NCI-H1694 (cell line): ENCODE results near the gene GPR107.

Experiments
- DNase-seq: peaks from one replicate; lab custom pipeline; 2025; lab: John Stamatoyannopoulos, UW

The GPR107 gene

DNA sequence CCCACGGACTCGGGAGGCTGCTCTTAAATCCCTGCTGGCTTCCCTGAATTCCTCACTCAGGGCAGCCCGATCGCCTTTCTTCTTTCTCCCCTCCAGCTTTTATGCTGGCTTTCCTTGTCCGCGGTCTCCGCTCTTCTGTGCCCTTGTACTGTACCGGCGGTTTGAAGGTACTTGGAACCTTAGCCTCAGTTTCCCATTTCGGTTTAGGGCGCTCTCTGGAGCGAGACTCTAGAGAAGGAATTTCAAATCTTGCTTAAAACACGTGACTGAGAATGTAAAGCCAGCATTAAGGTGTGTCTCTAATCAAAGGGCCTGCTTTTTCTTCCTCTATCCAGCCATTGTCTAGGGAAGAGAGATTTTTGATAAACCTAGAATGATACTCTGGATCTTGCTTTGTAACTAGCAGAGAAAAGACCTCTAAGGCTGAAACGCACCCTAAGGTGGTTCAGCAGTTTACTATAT is 650 bp downstream of the GPR107 start:
- DNase-seq, result no peak

- DNase-seq, result no peak
These were observed 1.1 kb downstream of the GPR107 start for GRCh38 chr9:130054820-130055219.

DNA sequence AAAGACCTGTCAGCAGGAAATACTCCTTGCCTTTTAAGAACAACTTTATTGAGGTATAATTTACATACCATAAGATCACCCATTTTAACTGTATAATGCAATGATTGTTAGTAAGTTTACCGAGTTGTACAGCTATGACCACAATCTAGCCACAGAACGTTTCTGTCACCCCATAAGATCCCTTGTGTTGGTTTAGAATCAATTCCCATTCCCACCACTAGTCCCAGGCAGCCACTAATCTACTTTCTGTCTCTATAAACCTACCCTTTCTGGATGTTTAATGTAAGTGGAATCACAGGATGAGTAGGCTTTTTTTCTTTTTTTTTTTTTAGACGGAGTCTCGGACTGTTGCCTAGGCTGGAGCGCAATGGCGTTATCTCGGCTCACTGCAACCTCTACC is 4.4 kb downstream of the GPR107 start:
- no peak for DNase-seq

- DNase-seq, result no peak
These were observed 5.2 kb downstream of the GPR107 start for GRCh38 chr9:130058887-130059286.

GRCh38 chr9:130060296-130060695 is 6.6 kb downstream of the GPR107 start:
- DNase-seq, result no peak

DNA sequence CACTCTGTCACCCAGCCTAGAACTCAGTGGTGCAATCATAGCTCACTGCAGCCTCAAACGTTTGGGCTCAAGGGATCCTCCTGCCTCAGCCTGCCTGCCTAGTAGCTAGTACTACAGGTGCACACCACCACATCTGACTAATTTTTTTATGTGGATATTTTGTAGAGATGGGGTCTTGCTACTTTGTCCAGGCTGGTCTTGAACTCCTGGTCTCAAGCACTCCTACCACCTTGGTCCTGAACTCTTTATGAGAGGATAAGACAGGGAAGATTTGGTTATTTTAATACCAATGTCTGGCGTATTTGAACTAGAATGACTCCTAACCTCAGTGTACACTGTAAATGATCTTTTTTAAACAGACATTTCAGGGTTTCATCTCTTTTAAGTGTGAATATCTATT is 9.0 kb downstream of the GPR107 start:
- no peak for DNase-seq

- DNase-seq, result no peak
These were observed 10.9 kb downstream of the GPR107 start for GRCh38 chr9:130064621-130065020.

DNA sequence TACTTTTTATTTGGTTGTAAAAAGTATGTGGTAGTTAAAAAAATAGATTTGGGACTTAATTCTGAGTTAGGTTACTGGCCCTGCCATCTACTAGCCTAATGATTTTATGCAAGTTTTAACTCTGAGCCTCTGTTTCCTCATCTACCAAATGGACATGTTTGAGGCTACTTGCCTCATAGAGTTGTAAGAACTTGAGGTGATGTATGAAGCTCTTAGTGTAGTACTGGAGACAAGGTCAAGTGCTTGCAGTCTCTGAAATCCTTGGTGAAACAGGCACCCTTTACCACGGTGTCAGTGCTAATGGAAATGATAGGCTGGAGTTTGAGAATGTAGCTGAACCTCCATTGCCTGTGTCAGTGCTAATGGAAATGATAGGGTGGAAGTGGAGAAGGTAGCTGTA is 15.3 kb downstream of the GPR107 start:
- DNase-seq, result no peak

GRCh38 chr9:130072515-130073235 is 19.0 kb downstream of the GPR107 start:
- DNase-seq, result no peak

- DNase-seq, result no peak
These were observed 19.7 kb downstream of the GPR107 start for GRCh38 chr9:130073373-130073772.

DNA sequence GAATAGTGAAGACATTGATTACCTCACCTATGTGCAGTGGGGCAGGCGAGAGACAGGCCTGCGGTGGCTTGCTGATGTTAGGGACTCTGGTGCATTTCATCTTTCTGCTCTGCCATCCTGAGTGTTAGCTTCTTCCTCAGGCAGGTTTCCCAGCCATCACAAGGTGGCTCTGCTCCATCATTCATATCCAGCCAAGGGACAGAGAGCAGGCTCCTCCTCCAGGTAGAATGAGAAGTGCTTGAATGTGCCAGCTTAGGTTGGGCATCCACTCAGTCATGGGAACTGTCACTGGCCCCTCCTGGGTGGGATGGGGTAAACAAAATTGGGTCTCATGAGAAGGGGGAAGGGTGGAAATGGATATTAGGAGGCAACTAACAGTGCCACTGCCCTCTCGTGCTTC is 24.8 kb downstream of the GPR107 start:
- no peak for DNase-seq

DNA sequence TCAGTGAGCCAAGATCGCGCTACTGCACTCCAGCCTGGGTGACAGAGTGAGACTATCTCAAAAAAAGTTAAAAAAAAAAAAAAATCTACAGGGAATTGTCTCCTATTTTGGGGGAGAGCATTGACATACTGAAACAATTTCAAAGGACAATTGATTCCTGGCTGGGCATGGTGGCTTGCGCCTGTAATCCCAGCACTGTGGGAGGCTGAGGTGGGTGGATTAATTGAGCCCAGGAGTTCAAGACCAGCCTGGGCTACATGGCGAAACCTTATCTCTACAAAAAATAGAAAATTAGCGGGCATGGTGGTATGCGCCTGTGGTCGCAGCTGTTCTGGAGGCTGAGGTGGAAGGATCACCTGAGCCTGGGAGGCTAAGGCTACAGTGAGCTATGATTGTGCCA is 30.6 kb downstream of the GPR107 start:
- no peak for DNase-seq

- no peak for DNase-seq
These were observed 34.3 kb downstream of the GPR107 start for GRCh38 chr9:130088051-130088450.

DNA sequence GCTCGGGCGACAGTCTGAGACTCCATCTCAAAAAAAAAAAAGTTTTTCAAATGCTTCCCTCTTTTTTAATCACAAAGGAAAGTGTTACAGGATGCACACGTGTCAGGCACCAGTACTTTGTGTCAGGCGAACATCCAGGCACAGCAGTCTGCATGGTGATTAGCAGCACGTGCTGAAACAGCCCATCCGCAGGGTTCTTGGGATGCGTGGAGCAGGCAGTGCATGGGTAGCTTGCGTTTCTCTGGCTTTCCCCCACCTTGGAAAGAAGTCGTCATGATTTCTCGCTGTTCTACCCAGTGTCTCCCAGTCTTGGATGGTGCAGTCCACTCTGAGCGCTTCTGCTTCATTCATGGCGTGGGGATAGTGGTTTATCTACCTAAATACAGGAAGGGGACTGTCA is 35.4 kb downstream of the GPR107 start:
- DNase-seq, result no peak

DNA sequence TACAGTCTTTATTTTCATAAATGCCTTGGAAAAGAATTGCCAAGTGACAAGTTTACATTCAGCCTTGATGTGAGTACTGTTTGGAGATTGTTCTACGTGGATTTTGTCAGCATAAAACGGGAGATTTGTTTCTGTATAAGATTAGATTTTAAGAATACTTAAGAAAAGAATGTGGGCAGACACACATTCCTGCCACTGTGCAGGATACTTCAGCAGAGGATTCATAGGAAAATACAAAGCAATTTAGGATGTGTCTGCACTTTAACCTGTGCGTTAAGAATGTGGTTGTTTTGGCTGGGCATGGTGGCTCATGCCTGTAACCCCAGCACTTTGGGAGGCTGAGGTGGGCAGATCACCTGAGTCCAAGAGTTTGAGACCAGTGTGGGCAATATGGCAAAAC is 37.2 kb downstream of the GPR107 start:
- DNase-seq, result no peak

GRCh38 chr9:130092910-130093309 is 39.2 kb downstream of the GPR107 start:
- no peak for DNase-seq

GRCh38 chr9:130095872-130096271 is 42.2 kb downstream of the GPR107 start:
- no peak for DNase-seq

DNA sequence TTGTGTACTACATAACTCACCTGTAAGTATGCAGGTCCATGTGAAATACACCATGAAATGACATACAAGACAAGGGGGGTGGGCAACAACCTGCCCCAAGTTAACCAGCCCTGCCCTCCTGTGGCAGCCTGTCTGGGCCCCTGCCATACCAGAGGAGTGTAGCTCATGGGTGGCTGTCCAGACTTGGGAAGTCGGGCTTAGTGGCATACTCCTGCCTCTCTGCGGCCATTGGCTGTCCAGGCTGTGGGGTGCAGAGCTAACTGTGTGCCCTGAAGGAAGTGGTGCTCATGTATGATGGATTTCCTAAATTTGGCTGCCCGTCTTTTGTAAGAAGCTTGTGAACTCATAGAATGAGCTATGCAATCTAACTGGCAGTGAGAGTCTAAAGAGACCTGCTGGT is 47.0 kb downstream of the GPR107 start:
- no peak for DNase-seq

GRCh38 chr9:130101915-130102314 is 48.2 kb downstream of the GPR107 start:
- DNase-seq, result no peak

GRCh38 chr9:130104491-130105193 is 50.9 kb downstream of the GPR107 start:
- no peak for DNase-seq

DNA sequence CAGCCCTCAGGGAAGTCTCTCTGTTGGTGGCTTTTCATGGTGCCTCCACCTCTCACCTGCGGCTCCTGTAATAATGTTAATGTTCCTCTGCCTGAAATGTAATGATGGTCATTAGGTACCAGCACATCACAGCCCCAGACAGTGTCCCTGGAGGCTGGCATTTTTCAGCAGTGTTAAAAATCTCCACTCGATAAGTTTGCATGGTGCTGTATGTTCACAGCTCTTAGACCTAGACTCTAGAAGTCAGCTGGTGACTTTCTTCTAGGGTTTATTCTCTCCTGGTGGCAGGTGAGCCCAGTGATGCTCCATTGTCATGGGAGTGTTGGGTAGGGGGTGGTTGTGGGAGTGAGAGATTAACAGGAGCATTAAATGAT is 53.1 kb downstream of the GPR107 start:
- DNase-seq, result no peak

GRCh38 chr9:130107234-130107861 is 53.6 kb downstream of the GPR107 start:
- peak; percentile 79 for DNase-seq

DNA sequence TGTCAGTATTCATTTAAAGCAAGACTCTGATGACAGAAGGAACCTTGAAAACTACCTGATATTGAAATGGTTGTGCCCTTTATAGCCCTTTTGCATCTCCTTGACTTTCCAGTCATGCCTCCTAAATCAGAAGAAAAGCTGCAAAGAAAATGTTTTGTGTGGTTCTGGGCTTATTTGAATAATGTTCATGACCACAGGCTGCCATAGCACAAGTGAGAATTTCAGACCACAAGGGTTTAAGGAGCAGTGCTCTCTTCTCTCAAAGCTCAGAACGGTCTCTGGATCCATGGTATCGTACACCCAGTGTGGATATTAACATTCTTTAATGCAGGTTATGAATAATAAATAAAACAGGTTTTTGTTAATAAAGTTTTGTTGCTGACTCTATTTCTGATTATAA is 54.2 kb downstream of the GPR107 start:
- no peak for DNase-seq
